Right lobe of liver (tissue), 6 donors: ENCODE results near the gene TTC39A. TPM values are rescaled to one million over a fixed set of nuclear protein-coding genes. Genes with fewer than 3 reads are reported as not detected.
A peak's percentile ranks its signal among the peaks of the same experiment; 100 is the strongest.

Experiments
- ATAC-seq, 4 donors: fragments of 200-7000 bp; cut with Tn5 transposase; one replicate each; pipeline ENCODE4 v1.9.1; 2020; ENCODE audit warnings: mild to moderate bottlenecking in 4 of 4, moderate library complexity in 4 of 4
- DNase-seq, 3 donors: peaks; one replicate each; pipeline ENCODE4 v3.0.0-alpha.2; 2020
- H3K27ac ChIP-seq, 3 donors: fragments of 200-600 bp; one replicate each; pipeline ENCODE4 v1.8.0; 2022
- H3K27me3 ChIP-seq, 2 donors: fragments of 200-600 bp; one replicate each; pipeline ENCODE4 v1.8.0; 2022
- H3K36me3 ChIP-seq, 4 donors: fragments of 200-600 bp; sonication (generic) in 1 of 4; one replicate each; pipeline versions ENCODE4 v1.5.1 to v1.8.0; 2017 to 2022; ENCODE audit warnings: control low read depth in 1 of 4
- H3K4me1 ChIP-seq, 4 donors: fragments of 200-600 bp; sonication (generic) in 1 of 4; one replicate each; pipeline versions ENCODE4 v1.5.1 to v1.8.0; 2017 to 2022; ENCODE audit warnings: control low read depth in 1 of 4
- H3K4me3 ChIP-seq, 3 donors: fragments of 200-600 bp; one replicate each; pipeline ENCODE4 v1.8.0; 2022
- H3K9me3 ChIP-seq, 4 donors: fragments of 200-600 bp; sonication (generic) in 1 of 4; one replicate each; pipeline versions ENCODE4 v1.5.1 to v1.8.0; 2017 to 2022; ENCODE audit warnings: control low read depth in 1 of 4
- POLR2A ChIP-seq: fragments of 450-650 bp; IDR thresholded peaks from one replicate; pipeline ENCODE4 v1.6.1; 2017; ENCODE audit warnings: antibody characterized with exemption, mild to moderate bottlenecking
- WGBS: methylation state at CpG from one replicate; pipeline ENCODE4 v1.1.6; 2018; ENCODE audit warnings: low coverage, low lambda C conversion rate; ENCODE audit not compliant: insufficient coverage; ENCODE audit errors: missing lambda C conversion rate; 5-methylcytosine and 5-hydroxymethylcytosine counted together
- intact Hi-C, 2 donors: fragments of 100-400 bp; cut with DNase I; formaldehyde crosslinking; loops; one replicate each; pipeline versions ENCODE4 v1.11.2 to v1.14.1; 2022
- total RNA-seq, 6 experiments: library from RNA; depleted of rRNA in 2 of 6; stranded (reverse); fragments of >200 nt in 2 of 6; fragmentation: NEBNext Ultra II Directional in 3 of 6; extraction: Animal tissue kit (Norgen Biotek cat#: 25700) in 3 of 6; gene quantifications; one replicate each; pipeline versions ENCODE4 v1.1.0 to v1.2.4, GENCODE V29; 2016 to 2023
- TF ChIP-seq, protein P1 (sequence below), 4 donors: fragments of 200-600 bp in 3 of 4; fragments of 450-650 bp in 1 of 4; IDR thresholded peaks; one replicate each; pipeline versions ENCODE4 v1.5.1 to v1.8.0; 2016 to 2022; ENCODE audit warnings: antibody characterized with exemption in 4 of 4, mild to moderate bottlenecking in 2 of 4
- donor health status: DM: no; HTN: yes; CAD: no.
- donor health status: DM: no; HTN: no; CAD: no.
- donor health status: DM: no; HTN: no; CAD: no.
- donor health status: DM: no; HTN: yes; CAD: no.
- donor health status: DM: no; HTN: yes; CAD: no.

Gene TTC39A
- total RNA-seq, 6 experiments from 2014 or later, result 0.34 to 8.5 (median 3.4) TPM

DNA sequence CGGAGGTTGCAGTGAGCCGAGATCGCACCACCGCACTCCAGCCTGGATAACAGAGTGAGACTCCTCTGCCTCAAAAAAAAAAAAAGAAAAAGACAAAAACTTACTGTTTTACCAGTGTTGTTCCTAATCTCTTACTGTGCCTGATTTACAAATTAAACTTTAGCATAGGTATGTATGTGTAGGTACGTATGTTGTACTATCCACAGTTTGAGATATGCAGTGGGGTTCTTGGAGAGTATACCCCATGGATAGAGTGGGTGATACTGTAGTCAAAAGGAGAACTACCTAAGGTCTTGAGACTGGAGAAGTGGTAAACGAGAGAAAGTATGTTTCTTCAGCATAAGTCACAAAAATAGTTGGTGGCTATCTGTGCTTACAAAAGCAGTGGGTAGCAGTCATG is 55.7 kb downstream of the TTC39A start:
- intact Hi-C loops, result no loop called here
- Histone ChIP-seq H3K27ac (no peak overlapping the region), H3K27me3 (no peaks in the 10 kb centered on the region), H3K9me3 (no peaks in the 10 kb centered on the region), H3K4me1 (no peaks in the 10 kb centered on the region), H3K4me3 (no peak overlapping the region), H3K36me3 (peaks cover 0 to 25% (median 0%) of the 10 kb centered on the region in 4 donors)
- no peak for ATAC-seq
- no peak for DNase-seq
- 93% methylated on average over 6 of the region's 6 CpGs for WGBS
- no peak for TF ChIP-seq POLR2A
- TF ChIP-seq, protein P1, sequence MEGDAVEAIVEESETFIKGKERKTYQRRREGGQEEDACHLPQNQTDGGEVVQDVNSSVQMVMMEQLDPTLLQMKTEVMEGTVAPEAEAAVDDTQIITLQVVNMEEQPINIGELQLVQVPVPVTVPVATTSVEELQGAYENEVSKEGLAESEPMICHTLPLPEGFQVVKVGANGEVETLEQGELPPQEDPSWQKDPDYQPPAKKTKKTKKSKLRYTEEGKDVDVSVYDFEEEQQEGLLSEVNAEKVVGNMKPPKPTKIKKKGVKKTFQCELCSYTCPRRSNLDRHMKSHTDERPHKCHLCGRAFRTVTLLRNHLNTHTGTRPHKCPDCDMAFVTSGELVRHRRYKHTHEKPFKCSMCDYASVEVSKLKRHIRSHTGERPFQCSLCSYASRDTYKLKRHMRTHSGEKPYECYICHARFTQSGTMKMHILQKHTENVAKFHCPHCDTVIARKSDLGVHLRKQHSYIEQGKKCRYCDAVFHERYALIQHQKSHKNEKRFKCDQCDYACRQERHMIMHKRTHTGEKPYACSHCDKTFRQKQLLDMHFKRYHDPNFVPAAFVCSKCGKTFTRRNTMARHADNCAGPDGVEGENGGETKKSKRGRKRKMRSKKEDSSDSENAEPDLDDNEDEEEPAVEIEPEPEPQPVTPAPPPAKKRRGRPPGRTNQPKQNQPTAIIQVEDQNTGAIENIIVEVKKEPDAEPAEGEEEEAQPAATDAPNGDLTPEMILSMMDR (IDR thresholded peaks at IDR 0.05), result no peak

DNA sequence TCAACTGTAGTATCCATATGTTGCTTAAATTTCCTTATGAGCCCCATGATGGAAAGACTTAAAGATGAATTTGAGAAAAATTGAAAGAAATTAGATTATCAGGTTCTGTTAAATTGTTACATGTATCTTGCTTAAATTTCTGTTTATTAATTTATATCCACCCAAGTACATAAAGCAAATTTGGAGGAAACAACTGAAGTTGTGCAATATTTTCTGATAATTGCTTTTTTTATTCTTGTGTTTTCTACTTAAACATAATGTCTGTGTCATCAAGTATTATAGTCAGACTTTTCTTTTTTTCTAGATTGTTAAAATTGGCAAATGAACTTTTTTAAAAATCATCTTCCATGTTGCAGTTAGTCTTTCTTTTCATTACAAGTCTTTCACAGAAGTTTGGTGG is 57.4 kb downstream of the TTC39A start:
- no peaks in the 10 kb centered on the region for H3K9me3 ChIP-seq
- DNase-seq (no peak), ATAC-seq (no peak)
- intact Hi-C loops, result no loop called here
- no peak overlapping the region for H3K4me3 ChIP-seq
- TF ChIP-seq, protein P1 (IDR thresholded peaks at IDR 0.05), result no peak
- no peak for TF ChIP-seq POLR2A
- H3K4me1 ChIP-seq, result no peaks in the 10 kb centered on the region
- H3K27me3 ChIP-seq, result no peaks in the 10 kb centered on the region
- H3K27ac ChIP-seq, result no peak overlapping the region
- peaks cover 0 to 25% (median 0%) of the 10 kb centered on the region in 4 donors for H3K36me3 ChIP-seq

DNA sequence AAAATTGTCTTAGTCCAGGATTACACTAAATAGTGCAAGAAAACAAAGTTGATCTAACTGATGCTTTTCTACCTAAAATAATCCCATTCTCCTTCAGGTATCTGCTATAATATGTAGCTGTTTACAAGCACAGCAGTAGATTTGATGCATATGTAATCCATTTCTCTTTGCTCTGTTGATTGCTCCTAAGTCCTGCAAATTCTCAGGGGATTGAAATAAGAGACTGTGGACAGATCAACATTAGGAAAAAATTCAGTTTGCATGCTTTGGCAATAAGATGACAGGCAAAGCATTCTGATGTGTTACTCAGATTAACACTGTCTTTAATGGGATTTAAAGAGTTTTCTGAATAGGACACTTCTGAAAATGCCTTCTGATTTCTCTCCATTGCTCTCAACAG is 59.6 kb downstream of the TTC39A start:
- no peak overlapping the region for H3K4me3 ChIP-seq
- DNase-seq, result no peak
- no peaks in the 10 kb centered on the region for H3K4me1 ChIP-seq
- intact Hi-C loops, result no loop called here
- H3K27me3 ChIP-seq, result no peaks in the 10 kb centered on the region
- no peaks in the 10 kb centered on the region for H3K9me3 ChIP-seq
- H3K36me3 ChIP-seq, result peaks cover 0 to 21% (median 0%) of the 10 kb centered on the region in 4 donors
- TF ChIP-seq POLR2A, result no peak
- TF ChIP-seq, protein P1 (IDR thresholded peaks at IDR 0.05), result no peak
- H3K27ac ChIP-seq, result no peak overlapping the region
- ATAC-seq, result no peak

DNA sequence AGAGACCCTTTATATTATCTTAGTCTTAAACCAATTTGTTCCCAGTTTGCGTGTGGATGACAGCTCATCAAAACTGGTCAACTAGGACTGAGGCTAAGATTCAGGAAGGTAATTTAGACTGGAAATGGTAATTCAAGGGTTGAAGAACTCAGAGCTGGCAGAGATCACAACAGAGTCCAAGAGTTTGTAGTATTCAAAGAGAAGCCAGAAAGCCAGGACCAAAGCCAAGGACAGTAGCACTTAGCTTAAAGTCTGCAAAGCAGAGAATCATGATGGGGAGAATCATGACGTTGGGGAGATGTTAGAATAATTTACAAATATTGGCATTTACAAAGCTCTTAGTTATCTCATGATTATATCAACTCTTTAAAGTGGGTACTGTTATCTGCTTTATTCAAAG is 61.7 kb downstream of the TTC39A start:
- no peak overlapping the region for H3K4me3 ChIP-seq
- no peaks in the 10 kb centered on the region for H3K27me3 ChIP-seq
- peaks cover 0 to 20% (median 0%) of the 10 kb centered on the region in 4 donors for H3K36me3 ChIP-seq
- no peak overlapping the region for H3K27ac ChIP-seq
- 47% methylated on average over 2 of the region's 2 CpGs for WGBS
- TF ChIP-seq, protein P1 (IDR thresholded peaks at IDR 0.05), result no peak
- no peak for TF ChIP-seq POLR2A
- peak in 1 of 4 donors; percentile 45 for ATAC-seq
- intact Hi-C loops, result no loop called here
- H3K4me1 ChIP-seq, result no peaks in the 10 kb centered on the region
- DNase-seq, result no peak
- H3K9me3 ChIP-seq, result no peaks in the 10 kb centered on the region

DNA sequence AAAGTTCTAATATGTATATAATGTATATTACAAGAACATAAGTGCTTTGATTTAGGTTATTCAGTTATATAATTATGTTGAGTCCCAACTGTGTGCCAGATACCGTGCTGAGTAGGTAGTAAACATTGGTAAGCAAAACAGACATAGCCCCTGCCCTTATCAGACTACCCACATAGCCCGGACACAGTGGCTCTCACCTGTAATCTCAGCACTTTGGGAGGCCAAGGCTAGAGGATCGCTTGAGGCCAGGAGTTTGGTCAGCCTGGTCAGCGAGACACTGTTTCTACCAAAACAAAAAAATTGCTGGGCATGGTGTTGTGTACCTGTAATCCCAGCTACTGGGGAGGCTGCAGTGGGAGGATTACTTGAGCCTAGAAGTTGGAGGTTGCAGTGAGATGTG is 63.6 kb downstream of the TTC39A start:
- Histone ChIP-seq H3K27me3 (no peaks in the 10 kb centered on the region), H3K36me3 (peaks cover 0 to 14% (median 0%) of the 10 kb centered on the region in 4 donors), H3K4me1 (peaks cover 0 to 4% (median 0%) of the 10 kb centered on the region in 4 donors), H3K27ac (no peak overlapping the region), H3K9me3 (no peaks in the 10 kb centered on the region), H3K4me3 (no peak overlapping the region)
- DNase-seq (no peak), ATAC-seq (no peak)
- WGBS, result 84% methylated on average over 2 of the region's 4 CpGs
- TF ChIP-seq, protein P1 (IDR thresholded peaks at IDR 0.05), result no peak
- TF ChIP-seq POLR2A, result no peak
- intact Hi-C loops, result no loop called here
